Renal cortex interstitium (tissue), 11 donors: ENCODE measurements around the gene CDC42SE2. TPM values are rescaled to one million over a fixed set of nuclear protein-coding genes. Genes with fewer than 3 reads are reported as not detected.
"Not testable (repeated sequence)": the region's sequence is repeated elsewhere in the genome, so short reads cannot be mapped to it uniquely, and the experiment has no call there.

Source experiments
- DNase-seq, 11 donors: peaks; one replicate each; pipeline ENCODE4 v3.0.0-alpha.2; 2013; ENCODE audit warnings: low read depth in 9 of 11, low spot score in 4 of 11; ENCODE audit errors: extremely low read depth in 1 of 11
- polyA plus RNA-seq, 3 donors: library from polyadenylated mRNA; unstranded; fragments of 120-200 nt; gene quantifications; one replicate each; pipeline ENCODE4 v1.2.1, GENCODE V29; 2013; ENCODE audit not compliant: insufficient read length in 3 of 3

Gene CDC42SE2
- polyA plus RNA-seq, 3 donors = 44.7 to 53.9 (median 53.0) TPM

- not testable (repeated sequence) for DNase-seq
Observed at GRCh38 chr5:131337240-131338050, 73.6 kb downstream of the CDC42SE2 start.

GRCh38 chr5:131338051-131338453 lies 74.2 kb downstream of the CDC42SE2 start:
- DNase-seq = no peak

GRCh38 chr5:131344288-131344687 lies 80.4 kb downstream of the CDC42SE2 start:
- not testable (repeated sequence) for DNase-seq

GRCh38 chr5:131346204-131346603 lies 82.4 kb downstream of the CDC42SE2 start:
- DNase-seq = not testable (repeated sequence)

- no peak for DNase-seq
Observed at GRCh38 chr5:131353991-131354390, 90.1 kb downstream of the CDC42SE2 start.

- no peak for DNase-seq
Observed at GRCh38 chr5:131355971-131356528, 92.2 kb downstream of the CDC42SE2 start.

- no peak for DNase-seq
Observed at GRCh38 chr5:131356619-131357018, 92.8 kb downstream of the CDC42SE2 start.

- DNase-seq = no peak
Observed at GRCh38 chr5:131357739-131358561, 94.1 kb downstream of the CDC42SE2 start.

GRCh38 chr5:131361677-131362315 lies 97.9 kb downstream of the CDC42SE2 start:
- no peak for DNase-seq

GRCh38 chr5:131363811-131364506 lies 100.1 kb downstream of the CDC42SE2 start:
- no peak for DNase-seq

- DNase-seq = no peak
Observed at GRCh38 chr5:131364507-131365050, 100.7 kb downstream of the CDC42SE2 start.

GRCh38 chr5:131366428-131366827 lies 102.6 kb downstream of the CDC42SE2 start:
- no peak for DNase-seq

- DNase-seq = no peak
Observed at GRCh38 chr5:131367219-131367860, 103.5 kb downstream of the CDC42SE2 start.

GRCh38 chr5:131368866-131369265 lies 105.0 kb downstream of the CDC42SE2 start:
- DNase-seq = no peak

- DNase-seq = no peak
Observed at GRCh38 chr5:131369558-131369957, 105.7 kb downstream of the CDC42SE2 start.

GRCh38 chr5:131371835-131372234 lies 108.0 kb downstream of the CDC42SE2 start:
- DNase-seq = no peak

- DNase-seq = no peak
Observed at GRCh38 chr5:131373265-131373664, 109.4 kb downstream of the CDC42SE2 start.

- no peak for DNase-seq
Observed at GRCh38 chr5:131375351-131375750, 111.5 kb downstream of the CDC42SE2 start.
